HAP-1 (cell line): ENCODE data around the gene RINL.
"Not testable (repeated sequence)": the region's sequence is repeated elsewhere in the genome, so short reads cannot be mapped to it uniquely, and the experiment has no call there.

Source experiments
- DNase-seq, 2 experiments: peaks; one replicate each; pipeline ENCODE4 v3.0.0-alpha.2; 2016 to 2020; ENCODE audit warnings: low spot score in 2 of 2
- H3K27me3 ChIP-seq: fragments of 250-450 bp; sonication (Bioruptor Pico); 2 replicates; pipeline ENCODE4 v1.5.1; 2020; ENCODE audit warnings: low read depth, mild to moderate bottlenecking, moderate library complexity
- H3K36me3 ChIP-seq: fragments of 250-450 bp; sonication (Bioruptor Pico); replicated peaks from 2 replicates; pipeline ENCODE4 v1.5.1; 2020; ENCODE audit warnings: mild to moderate bottlenecking
- H3K4me1 ChIP-seq: fragments of 250-450 bp; sonication (Bioruptor Pico); 2 replicates; pipeline ENCODE4 v1.5.1; 2020; ENCODE audit warnings: mild to moderate bottlenecking
- H3K4me3 ChIP-seq: fragments of 250-450 bp; sonication (Bioruptor Pico); 2 replicates; pipeline ENCODE4 v1.5.1; 2020; ENCODE audit warnings: mild to moderate bottlenecking, moderate library complexity
- H3K9me3 ChIP-seq: fragments of 250-450 bp; sonication (Bioruptor Pico); 2 replicates; pipeline ENCODE4 v1.5.1; 2020; ENCODE audit warnings: mild to moderate bottlenecking, moderate library complexity
- in situ Hi-C: fragments of 300-500 bp; cut with MboI; formaldehyde crosslinking; loops from 3 replicates; pipeline ENCODE4 v1.14.3; 2020; ENCODE audit warnings: low sequenced_read_pairs, inconsistent platforms, mixed read lengths

The RINL gene

DNA sequence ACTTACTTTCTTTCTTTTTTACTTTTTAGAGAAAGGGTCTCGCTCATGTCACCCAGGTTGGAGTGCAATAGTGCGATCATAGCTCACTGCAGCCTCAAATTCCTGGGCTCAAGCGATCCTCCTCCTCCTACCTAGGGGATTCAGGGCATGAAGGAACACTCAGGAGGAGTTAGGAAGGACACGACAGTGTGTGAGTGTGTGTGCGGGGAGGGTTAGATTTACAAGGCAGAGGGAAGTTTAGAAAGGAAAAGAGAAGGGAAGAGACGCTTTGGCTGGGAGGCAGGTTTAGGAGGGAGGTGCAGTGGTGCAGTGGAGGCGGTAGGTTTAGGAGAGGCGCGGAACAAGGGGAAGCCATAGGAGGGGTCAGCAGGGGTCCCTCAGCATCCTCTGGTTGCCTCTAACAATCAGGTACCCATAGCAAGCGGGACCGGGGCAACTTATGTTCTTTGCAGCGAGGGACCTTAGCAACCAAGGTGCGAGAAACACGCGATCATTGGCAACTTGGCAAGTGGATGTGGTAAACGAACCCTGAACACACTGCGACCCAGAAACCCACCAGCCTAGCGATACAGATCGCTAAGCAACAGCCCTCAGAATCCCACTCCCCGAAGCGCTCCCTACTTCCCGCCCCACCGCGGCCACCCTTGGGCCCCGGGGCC is 20.8 kb upstream of the RINL start:
- Histone ChIP-seq H3K4me1 (peaks cover 28% of the 10 kb centered on the region), H3K27me3 (no peaks in the 10 kb centered on the region), H3K4me3 (peak overlapping the region; percentile 55), H3K36me3 (no peaks in the 10 kb centered on the region), H3K9me3 (no peaks in the 10 kb centered on the region)
- in situ Hi-C loops, result no loop called here
- DNase-seq, result peak; percentile 23 to 38

DNA sequence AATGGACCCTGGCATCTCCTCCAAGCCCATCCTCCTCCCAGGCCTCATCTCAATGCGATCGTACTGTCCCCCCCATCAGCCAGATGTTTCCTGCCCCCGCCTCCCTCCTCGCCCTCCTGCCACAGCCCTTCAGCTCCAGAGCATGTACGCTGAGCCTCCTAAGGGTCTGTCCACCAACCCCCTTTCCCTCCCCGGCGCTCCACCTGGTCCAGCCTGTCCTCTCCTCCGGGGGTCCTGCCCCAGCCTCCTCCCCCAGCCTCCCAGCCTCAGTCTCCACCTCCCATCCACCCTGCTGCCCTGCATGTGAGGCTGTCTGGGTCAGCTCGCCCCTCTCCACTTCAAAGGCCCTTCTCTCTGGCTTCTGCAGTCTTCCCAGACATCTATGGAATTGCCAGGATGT is 16.9 kb upstream of the RINL start:
- in situ Hi-C loops, result no loop called here

DNA sequence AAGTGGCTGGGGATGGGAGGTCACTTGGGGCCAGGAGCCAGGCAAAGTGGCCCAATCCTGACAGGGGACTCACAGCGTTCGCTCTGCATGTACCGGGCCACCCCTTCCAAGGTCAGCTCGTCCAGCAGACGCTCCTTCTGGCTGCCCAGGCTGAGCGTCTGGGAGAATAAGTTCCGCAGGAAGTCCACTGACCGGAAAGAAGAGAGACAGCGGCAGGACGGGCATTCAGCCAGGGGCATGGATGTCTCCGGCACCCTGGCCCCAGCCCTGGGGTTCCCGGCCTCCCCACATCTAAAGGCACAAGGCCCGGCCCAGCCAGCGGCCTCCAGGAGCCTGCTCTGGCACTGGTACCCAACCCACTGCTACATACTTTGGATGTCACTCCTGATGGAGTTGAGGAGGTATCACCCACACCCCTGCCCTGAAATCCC is 15.3 kb upstream of the RINL start:
- Histone ChIP-seq H3K27me3 (no peaks in the 10 kb centered on the region), H3K4me3 (no peak overlapping the region), H3K4me1 (no peaks in the 10 kb centered on the region; the same call in 1 of the 2 replicates), H3K9me3 (no peaks in the 10 kb centered on the region), H3K36me3 (no peaks in the 10 kb centered on the region; the same call in 1 of the 2 replicates)
- in situ Hi-C loops, result no loop called here
- no peak for DNase-seq

More for the DNA sequence above, 16.9 kb upstream of the RINL start:
- Histone ChIP-seq H3K9me3 (no peaks in the 10 kb centered on the region), H3K27me3 (no peaks in the 10 kb centered on the region), H3K36me3 (no peaks in the 10 kb centered on the region), H3K4me3 (no peak overlapping the region), H3K4me1 (peaks cover 6% of the 10 kb centered on the region)
- no peak for DNase-seq

DNA sequence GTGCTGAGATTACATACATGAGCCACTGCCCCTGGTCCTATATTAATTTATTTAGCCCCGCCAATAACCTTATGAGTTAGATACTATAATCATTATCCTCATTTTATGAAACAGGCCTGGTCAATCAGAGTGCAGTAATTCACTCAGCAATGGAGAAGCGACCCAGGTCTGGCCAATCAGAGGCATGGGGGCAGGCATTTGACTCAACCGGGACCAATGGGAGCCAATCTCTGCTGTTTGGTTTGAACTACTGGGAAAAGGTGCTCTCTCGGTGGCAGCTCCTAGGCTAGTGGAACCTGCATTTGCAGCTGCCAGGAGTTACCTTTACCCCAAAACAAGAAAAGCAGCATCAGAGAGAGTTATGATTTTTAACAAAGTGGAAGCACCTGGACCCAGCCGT is 14.8 kb upstream of the RINL start:
- Histone ChIP-seq H3K36me3 (no peaks in the 10 kb centered on the region; the same call in 1 of the 2 replicates), H3K27me3 (no peaks in the 10 kb centered on the region), H3K4me1 (no peaks in the 10 kb centered on the region), H3K4me3 (no peak overlapping the region), H3K9me3 (no peaks in the 10 kb centered on the region)
- DNase-seq, result no peak
- in situ Hi-C loops, result no loop called here

DNA sequence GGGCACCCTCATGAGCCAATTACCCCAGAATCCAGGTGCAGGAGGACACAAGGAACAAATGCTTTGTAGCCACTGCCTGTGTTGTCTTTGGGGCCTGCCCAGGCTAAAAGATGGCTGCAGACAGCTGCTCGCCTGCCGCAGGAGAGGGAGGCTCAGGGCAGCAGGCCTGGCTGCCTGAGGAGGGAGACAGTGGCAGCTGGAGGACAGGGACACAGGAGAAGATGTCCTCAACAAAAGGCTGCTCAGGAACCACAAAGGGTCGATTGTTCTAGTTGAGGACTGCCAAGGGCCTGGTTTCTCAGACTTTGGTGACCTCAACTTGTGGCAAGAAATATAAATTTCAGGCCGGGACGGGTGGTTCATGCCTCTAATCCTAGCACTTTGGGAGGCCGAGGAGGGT is 13.7 kb upstream of the RINL start:
- H3K36me3 ChIP-seq, result no peaks in the 10 kb centered on the region; the same call in none of the 2 replicates
- DNase-seq, result no peak
- no peaks in the 10 kb centered on the region for H3K9me3 ChIP-seq
- H3K4me1 ChIP-seq, result no peaks in the 10 kb centered on the region
- H3K27me3 ChIP-seq, result no peaks in the 10 kb centered on the region
- H3K4me3 ChIP-seq, result no peak overlapping the region
- in situ Hi-C loops, result no loop called here

DNA sequence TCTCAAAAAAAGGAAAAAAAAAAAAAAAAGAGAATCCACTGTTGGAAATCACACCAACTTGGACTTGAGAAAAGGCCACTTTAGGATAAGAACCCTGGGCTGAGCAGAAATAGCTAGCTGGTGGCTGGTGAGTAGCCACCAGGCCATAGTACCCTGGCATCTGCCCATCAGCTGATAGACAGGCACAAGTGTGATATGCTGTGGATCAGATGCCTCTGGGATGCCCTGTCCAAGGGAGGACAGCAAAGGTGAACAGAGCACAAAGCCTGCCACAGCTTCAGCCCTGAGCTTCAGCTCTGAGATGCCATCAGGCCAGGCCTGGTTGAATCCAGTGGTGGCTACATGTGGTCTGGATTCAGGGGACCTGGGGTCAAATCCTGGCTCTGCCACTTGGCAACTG is 12.6 kb upstream of the RINL start:
- H3K36me3 ChIP-seq, result no peaks in the 10 kb centered on the region; the same call in none of the 2 replicates
- no peak for DNase-seq
- in situ Hi-C loops, result no loop called here

DNA sequence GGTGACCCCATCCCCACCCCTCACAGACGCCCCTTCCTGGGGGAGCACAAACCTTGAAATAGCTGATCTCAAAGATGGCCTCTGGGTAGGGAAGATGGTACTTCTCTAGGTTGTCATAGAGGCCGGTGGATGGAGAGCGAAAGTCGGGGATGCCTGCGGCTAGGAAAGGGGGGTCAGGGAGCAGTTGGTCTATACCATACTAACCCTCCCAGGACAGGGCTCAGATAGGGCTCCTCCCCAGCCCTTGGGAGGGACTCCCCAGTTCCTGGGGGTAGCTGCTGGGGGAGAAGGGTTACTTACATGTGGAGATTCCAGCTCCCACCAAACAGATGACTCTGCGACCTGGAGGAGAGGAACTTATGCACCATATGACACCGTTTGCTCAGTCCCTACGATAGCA is 11.7 kb upstream of the RINL start:
- Histone ChIP-seq H3K4me1 (no peaks in the 10 kb centered on the region), H3K9me3 (no peaks in the 10 kb centered on the region), H3K36me3 (no peaks in the 10 kb centered on the region; the same call in none of the 2 replicates), H3K4me3 (no peak overlapping the region), H3K27me3 (no peaks in the 10 kb centered on the region)
- DNase-seq, result no peak
- in situ Hi-C loops, result no loop called here

More for the DNA sequence above, 12.6 kb upstream of the RINL start:
- Histone ChIP-seq H3K4me3 (no peak overlapping the region), H3K4me1 (no peaks in the 10 kb centered on the region), H3K9me3 (no peaks in the 10 kb centered on the region), H3K27me3 (no peaks in the 10 kb centered on the region)

DNA sequence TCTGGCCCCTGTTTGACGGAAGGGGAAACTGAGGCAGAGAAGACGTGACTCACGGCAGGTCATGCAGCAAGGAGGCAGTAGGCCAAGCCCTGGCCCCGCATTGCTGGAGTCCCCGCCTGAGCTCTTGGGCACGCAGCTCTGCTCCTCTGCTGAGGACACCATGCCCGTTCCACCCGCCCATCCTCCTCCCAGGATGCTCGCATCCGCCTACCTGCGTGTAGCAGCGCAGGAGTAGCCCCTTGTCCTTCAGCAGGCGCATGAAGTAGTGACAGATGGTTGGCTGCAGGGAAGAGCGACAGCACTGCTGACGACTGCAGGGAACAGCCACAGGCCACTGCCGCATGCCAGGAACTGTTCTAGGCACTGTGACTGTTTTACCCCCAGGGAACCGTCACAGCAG is 10.8 kb upstream of the RINL start:
- in situ Hi-C loops, result no loop called here
- Histone ChIP-seq H3K27me3 (no peaks in the 10 kb centered on the region), H3K4me3 (no peak overlapping the region), H3K4me1 (no peaks in the 10 kb centered on the region), H3K9me3 (no peaks in the 10 kb centered on the region), H3K36me3 (no peaks in the 10 kb centered on the region; the same call in none of the 2 replicates)
- no peak for DNase-seq

DNA sequence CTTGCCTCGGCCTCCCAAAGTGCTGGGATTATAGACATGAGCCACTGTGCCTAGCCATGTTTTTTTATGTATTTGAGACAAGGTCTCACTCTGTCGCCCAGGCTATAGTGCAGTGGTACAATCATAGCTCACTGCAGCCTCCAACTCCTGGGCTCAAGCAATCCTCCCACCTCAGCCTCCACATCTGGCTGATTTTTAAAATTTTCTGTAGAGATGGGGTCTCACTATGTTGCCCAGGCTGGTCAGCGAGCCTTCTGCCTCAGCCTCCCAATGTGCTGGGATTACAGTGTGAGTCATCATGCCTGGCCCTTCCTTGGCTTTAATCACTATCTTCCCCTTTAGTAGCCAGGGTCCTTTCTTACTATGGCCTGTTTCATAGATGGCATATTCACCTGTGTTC is 6.6 kb upstream of the RINL start:
- DNase-seq, H3K4me1 ChIP-seq, H3K36me3 ChIP-seq, H3K9me3 ChIP-seq, H3K27me3 ChIP-seq, H3K4me3 ChIP-seq, in situ Hi-C loops: not testable (repeated sequence)

DNA sequence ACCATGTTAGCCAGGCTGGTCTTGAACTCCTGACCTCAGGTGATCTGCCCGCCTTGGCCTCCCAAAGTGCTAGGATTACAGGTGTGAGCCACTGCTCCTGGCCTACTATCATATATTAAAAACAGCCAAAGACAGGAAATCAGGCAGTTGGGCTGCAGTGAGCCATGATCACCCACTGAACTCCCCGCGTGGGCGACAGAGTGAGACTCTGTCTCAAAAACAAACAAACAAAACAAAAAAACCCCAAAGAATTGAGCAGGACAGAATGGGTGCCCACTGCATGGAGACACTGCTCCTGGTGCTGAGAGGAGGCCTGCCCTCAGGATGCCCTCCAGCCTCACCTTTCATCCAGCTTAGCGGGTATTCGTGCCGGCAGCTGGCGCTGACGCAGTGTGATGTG is 5.2 kb upstream of the RINL start:
- H3K27me3 ChIP-seq, result no peaks in the 10 kb centered on the region
- H3K9me3 ChIP-seq, result no peaks in the 10 kb centered on the region
- in situ Hi-C loops, result no loop called here
- no peak for DNase-seq
- no peaks in the 10 kb centered on the region for H3K4me1 ChIP-seq
- H3K36me3 ChIP-seq, result no peaks in the 10 kb centered on the region; the same call in 1 of the 2 replicates
- H3K4me3 ChIP-seq, result no peak overlapping the region

DNA sequence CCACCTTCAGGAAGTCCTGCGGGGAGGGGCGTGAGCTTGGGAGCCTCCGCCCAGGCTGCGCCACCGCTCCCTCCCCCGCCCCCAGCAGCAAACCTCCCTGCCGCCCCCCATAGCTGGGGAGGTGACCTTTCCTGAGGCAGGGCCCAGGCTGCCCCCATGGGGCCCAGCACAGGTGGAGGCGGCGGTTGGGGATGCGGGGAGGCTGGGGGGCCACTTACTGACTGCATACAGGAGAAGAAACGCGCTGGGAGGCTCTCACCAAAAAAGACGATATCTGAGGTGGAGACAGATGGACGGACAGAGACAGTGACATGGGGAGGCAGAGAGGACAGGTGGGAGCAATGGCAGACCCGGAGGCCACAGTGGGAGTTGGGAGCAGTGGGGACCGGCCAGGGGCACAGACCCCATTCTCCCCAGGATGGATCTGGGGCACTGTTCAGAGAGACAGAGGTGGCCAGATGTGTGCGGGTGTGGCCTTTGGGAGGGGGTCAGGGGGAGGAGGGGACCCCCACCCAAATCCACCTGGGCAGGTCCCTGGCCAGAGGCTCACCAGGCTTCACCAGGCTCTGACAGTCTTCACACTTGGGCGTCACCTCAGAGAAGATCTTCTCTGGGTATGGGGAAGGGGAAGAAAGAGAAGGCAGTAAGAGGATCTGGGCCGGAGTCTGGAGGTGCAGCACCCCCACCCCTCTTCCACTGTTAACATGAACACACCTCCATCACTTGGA is 3.0 kb upstream of the RINL start:
- Histone ChIP-seq H3K36me3 (no peaks in the 10 kb centered on the region), H3K4me3 (no peak overlapping the region), H3K27me3 (no peaks in the 10 kb centered on the region), H3K4me1 (no peaks in the 10 kb centered on the region), H3K9me3 (no peaks in the 10 kb centered on the region)
- no peak for DNase-seq
- in situ Hi-C loops, result no loop called here

DNA sequence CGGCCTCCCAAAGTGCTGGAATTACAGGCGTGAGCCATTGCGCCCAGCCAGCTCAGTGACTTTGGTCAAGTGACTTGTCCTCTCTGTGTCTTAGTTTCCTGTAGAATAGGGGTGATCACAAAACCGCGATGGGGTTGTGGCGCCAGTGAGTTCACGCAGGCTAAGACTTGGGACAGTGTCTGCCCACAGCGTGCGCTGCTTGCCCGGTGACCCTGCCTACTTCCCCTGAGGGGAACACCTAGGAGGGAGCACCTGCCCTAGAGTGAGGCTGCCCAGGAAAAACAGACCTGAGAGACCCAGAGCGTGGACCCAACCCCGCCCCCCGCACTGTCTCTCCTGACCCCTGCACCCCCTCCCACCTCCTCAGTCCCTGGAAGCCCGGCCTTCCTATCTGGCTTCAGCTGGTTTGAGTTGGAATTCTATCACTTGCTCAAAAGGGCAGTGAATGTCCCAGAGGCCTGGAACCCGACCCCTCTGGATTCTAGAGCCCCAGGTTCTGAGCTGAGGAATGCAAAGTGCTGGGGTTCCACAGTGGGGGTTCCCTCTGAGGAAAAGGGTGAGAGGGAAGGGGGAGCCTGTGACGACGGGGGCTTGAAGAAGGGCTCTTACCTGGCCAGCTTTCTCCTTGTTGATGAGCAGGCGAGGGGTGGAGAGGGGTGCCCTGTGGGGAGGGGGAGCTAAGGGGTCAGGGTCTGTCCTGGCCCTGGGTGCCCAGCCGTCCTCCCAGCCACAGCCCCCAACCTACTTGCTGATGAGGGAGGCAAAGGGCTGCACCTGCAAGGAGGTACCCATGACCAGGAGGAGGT is 2.2 kb upstream of the RINL start:
- Histone ChIP-seq H3K36me3 (no peaks in the 10 kb centered on the region), H3K9me3 (no peaks in the 10 kb centered on the region), H3K4me3 (no peak overlapping the region), H3K27me3 (no peaks in the 10 kb centered on the region), H3K4me1 (no peaks in the 10 kb centered on the region)
- DNase-seq, result no peak
- in situ Hi-C loops, result no loop called here

DNA sequence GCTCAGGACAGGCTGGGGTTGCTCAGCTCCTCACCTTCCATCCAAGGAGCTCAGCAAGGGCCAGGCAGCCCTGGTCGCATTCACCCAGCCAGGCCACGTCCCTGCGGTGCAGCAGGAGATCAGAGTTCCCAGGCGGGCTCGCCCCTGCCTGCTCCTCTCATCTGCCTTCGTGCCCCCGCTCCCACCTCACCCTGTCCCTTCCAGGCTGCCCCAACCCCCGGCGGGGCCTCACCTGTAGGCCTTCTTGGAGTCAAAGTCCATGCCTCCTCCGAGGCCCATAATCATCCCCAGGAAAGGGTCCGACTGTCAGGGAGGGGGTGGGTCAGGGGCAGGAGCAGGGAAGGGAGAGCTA is 1.3 kb upstream of the RINL start:
- Histone ChIP-seq H3K4me3 (no peak overlapping the region), H3K4me1 (no peaks in the 10 kb centered on the region), H3K27me3 (no peaks in the 10 kb centered on the region), H3K9me3 (no peaks in the 10 kb centered on the region), H3K36me3 (no peaks in the 10 kb centered on the region)
- DNase-seq, result no peak
- in situ Hi-C loops, result no loop called here
